Skeletal muscle satellite cell (primary cell): ENCODE measurements around the gene GOLGA8N. TPM values are rescaled to one million over a fixed set of nuclear protein-coding genes. Genes with fewer than 3 reads are reported as not detected.

Experiments
- H3K27me3 ChIP-seq: 2 replicates; pipeline ENCODE4 v1.7.0; 2013; ENCODE audit warnings: low read length; ENCODE audit not compliant: control insufficient read depth, insufficient read depth
- H3K36me3 ChIP-seq: 2 replicates; pipeline ENCODE4 v1.7.0; 2013; ENCODE audit warnings: mild to moderate bottlenecking, control low read depth, low read length; ENCODE audit not compliant: insufficient read depth
- H3K4me1 ChIP-seq: 2 replicates; pipeline ENCODE4 v1.7.0; 2013; ENCODE audit warnings: low read length; ENCODE audit not compliant: control insufficient read depth, insufficient read depth
- H3K4me2 ChIP-seq: 2 replicates; pipeline ENCODE4 v1.7.0; 2013; ENCODE audit warnings: mild to moderate bottlenecking, low read length
- H3K4me3 ChIP-seq: 2 replicates; pipeline ENCODE4 v1.7.0; 2013; ENCODE audit warnings: low read length
- H3K9ac ChIP-seq: 2 replicates; pipeline ENCODE4 v1.7.0; 2013; ENCODE audit warnings: mild to moderate bottlenecking, low read depth, low read length, moderate library complexity
- H3K9me3 ChIP-seq: replicated peaks from 2 replicates; pipeline ENCODE4 v1.7.0; 2013; ENCODE audit warnings: mild to moderate bottlenecking, control low read depth, low read length
- small RNA-seq: library from RNA; depleted of rRNA; stranded (forward); fragments of <200 nt; gene quantifications from one replicate; pipeline ENCODE3, GENCODE V24; 2012

GOLGA8N gene

GRCh38 chr15:32656091-32656490 is 62.8 kb downstream of the GOLGA8N start:
- no peaks in the 10 kb centered on the region for H3K36me3 ChIP-seq
- H3K4me2 ChIP-seq: no peak overlapping the region
- no peak overlapping the region for H3K4me3 ChIP-seq
- peaks cover 48% of the 10 kb centered on the region for H3K4me1 ChIP-seq
- H3K9ac ChIP-seq: no peak overlapping the region
- H3K27me3 ChIP-seq: no peaks in the 10 kb centered on the region
- no peaks in the 10 kb centered on the region for H3K9me3 ChIP-seq

DNA sequence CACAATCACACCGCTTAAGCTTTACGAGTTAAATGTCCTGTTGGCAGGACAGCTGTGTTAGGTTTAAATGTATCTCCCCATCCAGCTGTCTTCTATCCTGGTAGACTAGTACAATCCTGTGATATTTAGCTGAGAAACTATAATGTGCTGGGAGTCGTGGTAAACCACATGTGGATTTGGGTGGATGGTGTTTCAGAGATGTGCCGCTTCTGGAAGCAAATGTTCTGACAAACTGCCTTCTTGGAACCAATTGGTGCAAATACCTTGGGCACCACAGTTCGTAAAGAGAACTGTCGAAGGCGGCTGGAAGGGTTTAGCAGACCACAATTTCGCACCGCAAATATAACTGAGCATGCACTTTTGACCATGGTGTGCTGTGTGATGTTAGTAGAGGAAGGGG is 63.2 kb downstream of the GOLGA8N start:
- Histone ChIP-seq H3K9ac (no peak overlapping the region), H3K36me3 (no peaks in the 10 kb centered on the region), H3K27me3 (no peaks in the 10 kb centered on the region), H3K4me1 (peaks cover 46% of the 10 kb centered on the region), H3K4me2 (no peak overlapping the region), H3K4me3 (no peak overlapping the region), H3K9me3 (no peaks in the 10 kb centered on the region)

Small RNA genes lying within 50 kb of the gene (small RNA-seq; reads per million reads assigned to genes)
- gene RN7SL286P: not detected
